HG03064 (cell line): ENCODE data around the gene ZNF625.
"Not testable (repeated sequence)": the region's sequence is repeated elsewhere in the genome, so short reads cannot be mapped to it uniquely, and the experiment has no call there.

Experiments used
- ATAC-seq: cut with Tn5 transposase; IDR thresholded peaks from one replicate; pipeline ENCODE4 v1.9.1; 2021; ENCODE audit warnings: low read depth; ENCODE audit not compliant: unreplicated experiment

The ZNF625 gene

DNA sequence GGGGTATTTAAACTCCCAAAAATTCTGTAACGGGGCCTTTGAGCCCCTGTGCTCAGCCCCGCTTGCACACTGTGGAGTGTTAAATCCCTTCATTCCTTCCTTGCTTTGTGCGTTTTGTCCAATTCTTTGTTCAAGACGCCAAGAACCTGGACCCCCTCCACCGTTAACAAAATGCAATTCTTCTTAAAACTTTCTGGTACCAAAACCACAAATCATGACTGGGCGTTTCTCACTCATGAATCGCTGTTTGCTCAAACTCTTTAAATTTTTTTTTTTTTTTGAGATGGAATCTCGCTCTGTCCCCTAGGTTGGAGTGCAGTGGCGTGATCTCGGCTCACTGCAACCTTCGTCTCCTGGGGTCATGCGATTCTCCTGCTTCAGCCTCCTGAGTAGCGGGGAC, 17.3 kb downstream of the ZNF625 start:
- no peak for ATAC-seq

DNA sequence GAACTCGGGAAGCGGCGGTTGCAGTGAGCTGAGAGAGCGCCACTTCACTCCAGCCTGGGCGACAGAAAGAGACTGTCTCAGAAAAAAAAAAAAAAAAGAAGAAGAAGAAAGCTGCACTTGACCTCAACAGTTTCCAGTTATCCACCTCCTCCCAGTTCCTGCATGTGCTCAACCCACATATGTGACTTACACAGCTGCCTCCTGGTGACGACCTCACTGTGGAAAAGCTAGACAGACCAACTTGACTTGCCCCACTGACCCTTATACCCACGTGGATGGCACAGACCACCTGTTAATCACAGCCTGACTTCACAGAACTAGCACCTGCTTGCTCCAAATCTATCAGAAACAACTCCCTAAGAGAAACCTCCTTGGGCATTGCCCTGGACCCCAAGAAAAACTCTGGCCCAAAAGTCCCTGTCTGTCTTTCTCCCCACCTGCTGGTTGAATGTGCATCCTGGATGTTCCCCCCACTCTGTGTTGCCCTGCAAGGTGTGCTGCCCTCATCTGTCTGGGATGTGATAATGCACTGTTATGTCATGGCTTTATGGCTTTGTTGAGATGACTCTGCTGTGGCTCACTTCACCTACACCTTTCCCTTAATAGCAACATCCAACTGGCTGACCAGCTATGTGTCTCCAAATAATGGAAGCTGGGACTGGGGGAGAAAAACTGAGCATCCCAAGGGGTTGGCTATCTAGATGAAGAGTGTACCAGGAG, 19.2 kb downstream of the ZNF625 start:
- ATAC-seq: no peak

DNA sequence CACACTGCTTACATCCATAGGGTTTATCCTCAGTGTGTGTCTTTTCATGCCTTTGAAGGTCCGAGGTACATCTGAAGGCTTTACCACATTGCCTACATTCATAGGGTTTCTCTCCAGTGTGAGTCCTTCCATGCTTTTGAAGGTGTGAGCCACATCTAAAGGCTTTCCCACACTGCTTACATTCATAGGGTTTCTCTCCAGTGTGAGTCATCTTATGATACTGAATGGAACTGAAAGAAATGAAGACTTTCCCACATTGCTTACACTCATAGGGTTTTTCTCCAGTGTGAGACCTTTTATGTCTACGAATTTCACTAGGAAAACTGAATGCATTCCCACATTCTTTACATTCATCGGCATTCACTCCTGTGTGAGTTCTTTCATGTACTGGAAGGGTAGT, 23.5 kb downstream of the ZNF625 start:
- ATAC-seq: no peak

DNA sequence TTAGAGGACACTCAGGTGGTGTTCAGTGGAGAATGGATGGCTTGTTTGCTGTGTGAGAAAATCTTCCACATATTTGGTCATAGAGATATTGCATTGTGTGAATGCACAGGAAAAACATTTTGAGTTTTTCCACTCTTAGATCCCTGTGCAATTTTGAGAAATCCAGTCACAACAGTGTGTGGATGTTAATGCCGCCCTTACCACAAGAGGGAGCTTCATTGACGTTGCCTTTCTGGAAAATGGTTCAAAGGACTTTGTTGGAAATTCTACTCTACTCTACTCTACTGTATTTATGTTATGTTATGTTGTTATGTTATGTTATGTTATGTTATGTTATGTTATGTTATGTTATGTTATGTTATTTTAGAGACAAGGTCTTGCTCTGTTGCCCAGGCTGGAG, 29.8 kb downstream of the ZNF625 start:
- no peak for ATAC-seq

DNA sequence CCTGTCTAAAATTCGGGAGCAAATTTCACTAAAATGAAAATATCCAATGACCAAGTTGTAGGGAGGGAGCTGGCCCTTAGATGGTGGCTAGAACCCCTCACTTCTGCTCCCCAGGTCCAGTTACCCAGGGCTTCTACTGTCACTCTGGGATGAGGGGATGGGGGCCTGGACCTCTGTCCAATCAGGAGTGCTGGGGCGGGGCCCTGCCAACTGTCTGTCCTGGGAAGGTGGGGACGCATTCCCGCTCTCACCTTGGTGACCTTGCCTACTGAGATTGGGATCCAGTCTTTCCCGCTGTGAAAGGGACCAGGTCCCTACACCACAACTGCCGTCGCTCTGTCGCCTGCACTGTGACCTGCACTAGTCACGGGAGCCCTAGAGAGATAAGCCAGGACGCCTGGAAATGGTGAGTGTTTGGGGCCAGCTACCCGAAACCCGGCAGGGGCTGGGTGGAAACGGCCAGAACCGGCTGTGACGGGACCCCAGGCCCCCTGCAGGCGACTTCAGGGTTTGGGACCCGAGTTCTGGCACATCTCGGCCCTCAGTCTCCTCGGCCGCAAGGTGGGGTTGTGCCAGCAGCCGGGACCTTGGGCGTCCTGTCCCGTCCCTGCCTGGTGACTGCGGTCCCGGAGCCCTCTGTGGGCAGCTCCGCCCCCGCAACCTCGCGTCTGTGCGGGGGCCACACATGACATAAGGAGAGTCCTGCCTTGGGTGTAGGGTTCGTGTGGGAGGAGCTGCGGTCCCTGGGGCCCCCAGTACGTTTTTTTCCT, 39.1 kb downstream of the ZNF625 start:
- ATAC-seq: no peak

DNA sequence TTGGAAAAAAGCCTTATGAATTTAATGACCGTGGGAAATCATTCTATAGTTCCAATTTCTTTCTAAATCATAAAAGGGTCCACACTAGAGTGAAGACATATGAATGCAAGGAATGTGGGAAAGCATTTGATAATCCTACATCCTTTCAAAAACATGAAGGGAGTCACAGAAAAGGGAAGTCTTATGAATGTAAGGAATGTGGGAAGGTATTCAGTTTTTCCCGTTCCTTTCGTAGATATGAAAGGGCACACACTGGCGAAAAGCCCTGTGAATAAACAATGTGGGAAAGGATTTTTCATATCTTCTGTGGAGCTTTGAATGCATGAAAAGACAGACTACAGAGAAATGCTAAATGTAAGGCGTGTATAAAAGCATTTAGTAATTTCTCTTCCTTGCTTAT, 43.4 kb downstream of the ZNF625 start:
- no peak for ATAC-seq

DNA sequence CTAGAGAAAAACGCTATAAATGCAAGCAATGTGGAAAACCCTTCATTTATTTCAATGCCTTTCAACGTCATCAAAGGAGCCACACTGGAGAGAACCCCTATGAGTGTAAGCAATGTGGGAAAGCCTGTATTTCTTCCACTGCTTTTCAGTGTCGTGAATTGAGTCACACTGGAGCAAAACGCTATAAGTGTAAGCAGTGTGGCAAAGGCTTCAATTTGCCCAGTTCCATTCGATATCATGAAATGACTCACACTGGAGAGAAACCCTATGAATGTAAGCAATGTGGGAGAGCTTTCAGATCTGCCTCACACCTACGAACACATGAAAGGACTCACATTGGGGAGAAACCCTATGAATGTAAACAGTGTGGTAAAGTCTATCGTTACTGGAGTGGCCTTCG, 43.8 kb downstream of the ZNF625 start:
- ATAC-seq: no peak

DNA sequence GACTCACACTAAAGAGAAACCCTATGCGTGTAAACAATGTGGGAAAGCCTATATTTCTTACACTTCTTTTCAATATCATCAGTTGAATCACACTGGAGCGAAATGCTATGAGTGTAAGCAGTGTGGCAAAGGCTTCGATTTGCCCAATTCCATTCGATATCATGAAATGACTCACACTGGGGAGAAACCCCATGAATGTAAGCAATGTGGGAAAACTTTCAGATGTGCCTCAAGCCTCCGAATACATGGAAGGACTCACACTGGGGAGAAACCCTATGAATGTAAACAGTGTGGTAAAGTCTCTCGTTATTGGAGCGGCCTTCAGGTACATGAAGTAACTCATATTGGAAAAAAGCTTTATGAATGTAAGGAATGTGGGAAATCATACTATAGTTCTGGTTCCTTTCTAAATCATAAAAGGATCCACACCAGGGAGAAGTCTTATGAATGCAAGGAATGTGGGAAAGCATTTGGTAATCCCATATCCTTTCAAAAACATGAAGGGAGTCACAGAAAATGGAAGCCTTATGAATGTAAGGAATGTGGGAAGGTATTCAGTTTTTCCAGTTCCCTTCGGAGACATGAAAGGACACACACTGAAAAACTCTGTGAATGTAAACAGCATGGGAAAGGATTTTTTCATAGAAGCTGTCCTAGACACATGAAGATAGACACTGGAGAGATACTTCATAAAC, 44.4 kb downstream of the ZNF625 start:
- ATAC-seq: no peak

DNA sequence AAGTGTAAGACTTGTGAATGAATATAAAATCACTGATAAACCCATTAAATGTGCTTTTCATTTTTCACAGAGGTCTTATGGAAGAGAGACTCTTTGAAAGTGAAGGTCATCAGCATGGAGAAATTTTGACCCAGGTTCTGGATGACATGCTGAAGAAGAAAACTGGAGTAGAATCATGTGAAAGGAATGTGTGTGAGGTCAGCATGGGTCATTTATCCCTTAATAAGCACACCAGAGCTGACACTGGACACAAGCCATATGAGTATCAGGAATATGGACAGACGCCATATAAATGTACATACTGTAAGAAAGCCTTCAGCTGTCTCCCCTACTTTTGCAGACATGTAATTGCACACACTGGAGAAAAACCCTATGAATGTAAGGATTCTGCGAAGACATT, 45.4 kb downstream of the ZNF625 start:
- ATAC-seq: no peak

DNA sequence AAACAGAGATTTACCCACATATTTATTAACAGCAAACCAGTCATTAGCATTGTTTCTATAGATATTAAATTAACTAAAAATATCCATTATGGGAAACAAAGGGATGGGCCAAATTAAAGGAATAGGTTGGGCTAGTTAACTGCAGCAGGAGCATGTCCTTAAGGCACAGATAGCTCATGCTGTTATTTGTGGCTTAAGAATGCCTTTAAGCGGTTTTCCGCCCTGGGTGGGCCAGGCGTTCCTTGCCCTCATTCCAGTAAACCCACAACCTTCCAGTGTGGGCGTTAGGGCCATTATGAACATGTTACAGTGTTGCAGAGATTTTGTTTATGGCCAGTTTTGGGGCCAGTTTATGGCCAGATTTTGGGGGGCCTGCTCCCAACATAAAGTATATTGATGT, 52.6 kb downstream of the ZNF625 start:
- not testable (repeated sequence) for ATAC-seq

DNA sequence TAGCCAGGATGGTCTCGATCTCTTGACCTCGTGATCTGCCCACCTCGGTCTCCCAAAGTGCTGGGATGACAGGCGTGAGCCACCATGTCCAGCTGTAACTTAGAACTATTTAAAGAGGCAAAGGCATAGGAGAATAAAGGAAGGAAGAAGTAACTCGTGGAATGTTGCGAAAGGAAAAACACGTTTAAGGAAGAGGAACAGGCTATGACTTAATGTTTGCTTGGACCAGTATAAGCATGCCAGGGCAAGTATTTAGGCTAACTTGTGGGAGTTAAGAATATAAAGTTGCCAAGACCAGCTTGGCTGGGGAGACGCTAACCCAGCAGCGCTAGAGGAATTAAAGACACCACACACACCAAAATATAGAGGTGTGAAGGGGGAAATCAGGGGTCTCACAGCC, 58.5 kb downstream of the ZNF625 start:
- no peak for ATAC-seq

DNA sequence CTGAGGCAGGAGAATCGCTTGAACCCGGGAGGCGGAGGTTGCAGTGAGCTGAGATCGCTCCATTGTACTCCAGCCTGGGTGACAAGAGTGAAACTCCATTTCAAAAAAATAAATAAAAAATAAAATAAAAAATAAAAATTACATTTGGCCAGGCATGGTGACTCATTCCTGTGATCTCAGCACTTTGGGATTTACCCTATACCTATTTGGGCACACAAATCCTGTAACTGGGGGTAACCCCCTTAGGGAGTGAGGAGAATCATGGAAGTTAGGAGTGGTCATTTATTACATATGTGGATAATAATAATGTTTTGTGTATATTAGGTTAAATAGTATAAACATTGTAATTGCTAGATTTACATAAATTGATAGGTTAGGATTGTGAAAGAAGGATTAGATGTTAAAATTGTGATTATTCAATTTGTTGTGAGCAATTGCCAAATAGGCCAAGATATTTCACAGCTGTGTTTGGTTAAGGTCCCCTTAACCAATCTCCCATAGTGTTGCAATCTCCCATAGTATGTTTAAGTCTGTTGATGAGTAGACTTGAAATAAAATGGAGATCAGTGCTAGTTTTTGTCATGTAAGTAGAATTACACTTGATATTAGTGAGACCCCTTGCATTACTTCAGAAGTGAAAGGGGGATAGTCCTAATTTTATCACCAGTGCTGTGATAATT, 61.3 kb downstream of the ZNF625 start:
- ATAC-seq: no peak
